Hepatocyte (in vitro differentiated cells): Measurements from ENCODE around the gene MRPL37. TPM values are rescaled to one million over a fixed set of nuclear protein-coding genes. Genes with fewer than 3 reads are reported as not detected.

Experiments used
- DNase-seq: peaks from one replicate; pipeline ENCODE4 v3.0.0-alpha.2; 2016; ENCODE audit warnings: low spot score
- H2AFZ ChIP-seq: fragments of 200-600 bp; sonication (generic); 2 replicates; pipeline ENCODE4 v1.6.0; 2016; ENCODE audit warnings: antibody characterized with exemption, mild to moderate bottlenecking
- H3K27ac ChIP-seq: fragments of 200-600 bp; sonication (generic); 2 replicates; pipeline ENCODE4 v1.5.1; 2016; ENCODE audit warnings: mild to moderate bottlenecking
- H3K27me3 ChIP-seq: fragments of 200-600 bp; sonication (generic); 2 replicates; pipeline ENCODE4 v1.6.1; 2016
- H3K36me3 ChIP-seq: fragments of 200-600 bp; sonication (generic); replicated peaks from 2 replicates; pipeline ENCODE4 v1.5.1; 2016; ENCODE audit warnings: low read depth; ENCODE audit not compliant: insufficient read depth
- H3K4me1 ChIP-seq: fragments of 200-600 bp; sonication (generic); 2 replicates; pipeline ENCODE4 v1.5.1; 2016; ENCODE audit warnings: mild to moderate bottlenecking, moderate library complexity; ENCODE audit not compliant: insufficient read depth
- H3K4me2 ChIP-seq: fragments of 200-600 bp; sonication (generic); 2 replicates; pipeline ENCODE4 v1.6.0; 2016
- H3K4me3 ChIP-seq: fragments of 200-600 bp; sonication (generic); 2 replicates; pipeline ENCODE4 v1.5.1; 2016; ENCODE audit warnings: mild to moderate bottlenecking
- H3K79me2 ChIP-seq: fragments of 200-600 bp; sonication (generic); 2 replicates; pipeline ENCODE4 v1.6.0; 2017; ENCODE audit warnings: mild to moderate bottlenecking
- H3K9me2 ChIP-seq: fragments of 200-600 bp; sonication (generic); replicated peaks from 2 replicates; pipeline ENCODE4 v1.6.0; 2017; ENCODE audit warnings: mild to moderate bottlenecking; ENCODE audit not compliant: insufficient read depth
- H3K9me3 ChIP-seq: fragments of 200-600 bp; sonication (generic); 2 replicates; pipeline ENCODE4 v1.5.1; 2016; ENCODE audit warnings: low read depth, mild to moderate bottlenecking
- H4K20me1 ChIP-seq: fragments of 200-600 bp; sonication (generic); 2 replicates; pipeline ENCODE4 v1.6.0; 2016; ENCODE audit warnings: mild to moderate bottlenecking; ENCODE audit not compliant: insufficient read depth, poor library complexity, severe bottlenecking
- EZH2 ChIP-seq: fragments of 200-600 bp; sonication (generic); IDR thresholded peaks from 2 replicates; pipeline ENCODE4 v1.6.1; 2016; ENCODE audit warnings: antibody characterized with exemption, mild to moderate bottlenecking, borderline replicate concordance
- EZH2phosphoT487 ChIP-seq: fragments of 200-600 bp; sonication (generic); IDR thresholded peaks from one replicate; pipeline ENCODE4 v1.6.1; 2018; ENCODE audit warnings: antibody characterized with exemption, mild to moderate bottlenecking, low read depth, moderate library complexity; ENCODE audit not compliant: unreplicated experiment, severe bottlenecking
- WGBS: methylation state at CpG from one replicate; pipeline ENCODE4 v1.1.6; 2016; ENCODE audit warnings: low lambda C conversion rate; ENCODE audit errors: missing lambda C conversion rate; 5-methylcytosine and 5-hydroxymethylcytosine counted together
- polyA plus RNA-seq: library from polyadenylated mRNA; unstranded; fragments of >200 nt; fragmentation: Nextera tagmentation; extraction: Ambion mirVana; gene quantifications from 2 replicates; pipeline ENCODE4 v1.2.1, GENCODE V29; 2016
- total RNA-seq: library from RNA; depleted of rRNA; stranded (reverse); fragments of >200 nt; gene quantifications from 2 replicates; pipeline ENCODE4 v1.2.3, GENCODE V29; 2014
- TF ChIP-seq, protein P1 (sequence below): fragments of 200-600 bp; sonication (generic); IDR thresholded peaks from 2 replicates; pipeline ENCODE4 v1.5.1; 2016; ENCODE audit warnings: antibody characterized with exemption, mild to moderate bottlenecking; ENCODE audit not compliant: poor library complexity

The MRPL37 gene
- total and polyA plus RNA-seq, 2 experiments from 2014 or later, result 60.9 to 81.8 TPM

DNA sequence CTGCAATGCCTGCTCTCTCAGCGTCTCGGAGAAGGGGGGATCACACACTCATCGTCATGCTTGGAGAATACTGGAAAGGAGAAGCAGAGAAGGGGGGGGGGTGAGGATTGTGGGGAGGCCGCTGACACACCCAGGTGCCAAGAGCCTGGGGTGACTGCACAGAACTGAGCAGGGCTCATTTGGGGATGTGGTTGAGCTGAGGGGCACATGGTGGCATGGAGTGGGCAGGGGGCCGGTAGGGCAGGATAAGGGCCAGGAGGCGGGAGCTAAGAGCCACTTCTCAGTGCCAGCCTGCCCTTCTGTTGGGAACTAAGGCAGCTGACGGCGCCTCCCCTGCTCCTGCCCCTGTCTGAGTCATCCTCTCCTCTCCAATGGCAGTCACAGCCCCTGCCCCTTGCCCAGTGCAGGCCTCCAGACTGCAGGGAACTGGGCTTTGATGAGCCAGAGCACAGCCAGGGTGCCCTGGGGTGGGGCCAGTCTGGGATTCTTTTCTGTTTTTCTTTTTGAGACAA, 27.2 kb downstream of the MRPL37 start:
- H3K27ac ChIP-seq, result no peak overlapping the region
- DNase-seq, result peak; percentile 66
- 87% methylated on average over 8 of the region's 8 CpGs for WGBS
- H3K36me3 ChIP-seq, result no peaks in the 10 kb centered on the region
- H3K9me3 ChIP-seq, result no peaks in the 10 kb centered on the region
- no peaks in the 10 kb centered on the region for H3K9me2 ChIP-seq
- no peaks in the 10 kb centered on the region for H3K4me1 ChIP-seq
- H3K27me3 ChIP-seq, result no peaks in the 10 kb centered on the region
- H2AFZ ChIP-seq, result no peak overlapping the region
- peaks cover 2% of the 10 kb centered on the region for H4K20me1 ChIP-seq
- H3K4me2 ChIP-seq, result no peak overlapping the region
- no peaks in the 10 kb centered on the region for H3K79me2 ChIP-seq
- no peak overlapping the region for H3K4me3 ChIP-seq
- no peak for TF ChIP-seq EZH2phosphoT487
- no peak for TF ChIP-seq EZH2
- TF ChIP-seq, protein P1, sequence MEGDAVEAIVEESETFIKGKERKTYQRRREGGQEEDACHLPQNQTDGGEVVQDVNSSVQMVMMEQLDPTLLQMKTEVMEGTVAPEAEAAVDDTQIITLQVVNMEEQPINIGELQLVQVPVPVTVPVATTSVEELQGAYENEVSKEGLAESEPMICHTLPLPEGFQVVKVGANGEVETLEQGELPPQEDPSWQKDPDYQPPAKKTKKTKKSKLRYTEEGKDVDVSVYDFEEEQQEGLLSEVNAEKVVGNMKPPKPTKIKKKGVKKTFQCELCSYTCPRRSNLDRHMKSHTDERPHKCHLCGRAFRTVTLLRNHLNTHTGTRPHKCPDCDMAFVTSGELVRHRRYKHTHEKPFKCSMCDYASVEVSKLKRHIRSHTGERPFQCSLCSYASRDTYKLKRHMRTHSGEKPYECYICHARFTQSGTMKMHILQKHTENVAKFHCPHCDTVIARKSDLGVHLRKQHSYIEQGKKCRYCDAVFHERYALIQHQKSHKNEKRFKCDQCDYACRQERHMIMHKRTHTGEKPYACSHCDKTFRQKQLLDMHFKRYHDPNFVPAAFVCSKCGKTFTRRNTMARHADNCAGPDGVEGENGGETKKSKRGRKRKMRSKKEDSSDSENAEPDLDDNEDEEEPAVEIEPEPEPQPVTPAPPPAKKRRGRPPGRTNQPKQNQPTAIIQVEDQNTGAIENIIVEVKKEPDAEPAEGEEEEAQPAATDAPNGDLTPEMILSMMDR, result no peak

DNA sequence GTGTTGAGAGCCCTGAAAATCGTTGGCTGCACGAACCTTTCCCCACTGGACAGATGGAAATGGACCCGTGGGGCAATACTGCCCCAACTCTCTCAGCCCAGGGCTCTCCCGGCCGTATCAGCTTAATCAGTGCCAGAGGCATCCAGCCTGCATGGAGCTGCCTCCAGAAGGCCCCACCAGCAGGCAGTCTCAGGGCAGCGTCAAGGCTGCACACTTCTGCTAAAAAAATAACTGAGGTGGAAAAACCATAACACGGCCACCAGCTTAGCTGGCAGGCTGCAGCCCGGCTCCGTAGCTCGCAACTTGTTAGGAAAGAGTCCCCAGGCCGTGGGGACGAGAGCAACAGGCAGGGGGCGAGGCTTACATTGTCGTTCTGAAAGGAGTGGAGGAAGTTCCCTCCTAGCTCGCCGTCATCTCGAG, 27.9 kb downstream of the MRPL37 start:
- H3K4me3 ChIP-seq, result no peak overlapping the region
- no peaks in the 10 kb centered on the region for H3K4me1 ChIP-seq
- no peak overlapping the region for H3K27ac ChIP-seq
- H3K36me3 ChIP-seq, result no peaks in the 10 kb centered on the region
- no peak for DNase-seq
- H3K27me3 ChIP-seq, result no peaks in the 10 kb centered on the region
- no peaks in the 10 kb centered on the region for H3K79me2 ChIP-seq
- H3K9me3 ChIP-seq, result no peaks in the 10 kb centered on the region
- no peak overlapping the region for H3K4me2 ChIP-seq
- TF ChIP-seq, protein P1, result no peak
- TF ChIP-seq EZH2 (no peak), EZH2phosphoT487 (no peak)
- H2AFZ ChIP-seq, result no peak overlapping the region
- no peaks in the 10 kb centered on the region for H3K9me2 ChIP-seq
- H4K20me1 ChIP-seq, result peaks cover 2% of the 10 kb centered on the region
- WGBS, result 77% methylated on average over 17 of the region's 17 CpGs

DNA sequence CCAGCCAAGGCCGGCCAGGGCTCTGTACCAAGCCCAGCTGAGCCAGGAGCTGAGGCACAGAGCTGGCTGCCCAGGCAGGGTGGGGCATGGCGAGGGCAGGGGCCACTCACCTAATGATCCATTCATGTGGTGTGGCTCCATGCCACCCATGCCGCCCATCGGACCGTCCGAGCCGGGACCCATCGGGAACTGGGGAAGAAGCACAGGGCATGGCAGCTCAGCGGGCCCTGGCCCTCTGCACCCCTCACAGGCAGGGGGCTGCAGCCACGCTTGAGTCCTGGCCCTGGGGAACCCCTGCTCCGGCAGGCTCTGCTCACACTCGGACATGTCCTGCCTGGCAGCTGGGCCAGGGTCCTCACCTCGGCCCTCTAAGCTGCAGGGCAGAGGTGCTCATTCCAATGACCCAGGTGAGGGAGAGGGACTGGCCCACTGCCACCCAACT, 28.7 kb downstream of the MRPL37 start:
- no peak overlapping the region for H3K4me2 ChIP-seq
- no peak overlapping the region for H3K27ac ChIP-seq
- WGBS, result 93% methylated on average over 13 of the region's 13 CpGs
- no peaks in the 10 kb centered on the region for H3K4me1 ChIP-seq
- H3K36me3 ChIP-seq, result no peaks in the 10 kb centered on the region
- DNase-seq, result no peak
- TF ChIP-seq, protein P1, result no peak
- TF ChIP-seq EZH2phosphoT487, result no peak
- no peak for TF ChIP-seq EZH2
- no peaks in the 10 kb centered on the region for H3K9me2 ChIP-seq
- H3K9me3 ChIP-seq, result no peaks in the 10 kb centered on the region
- H3K4me3 ChIP-seq, result no peak overlapping the region
- H2AFZ ChIP-seq, result no peak overlapping the region
- H4K20me1 ChIP-seq, result peaks cover 2% of the 10 kb centered on the region
- no peaks in the 10 kb centered on the region for H3K79me2 ChIP-seq
- H3K27me3 ChIP-seq, result no peaks in the 10 kb centered on the region
